IMR-90 (cell line): ENCODE results near the gene FCRLB. TPM values are rescaled to one million over a fixed set of nuclear protein-coding genes. Genes with fewer than 3 reads are reported as not detected.

ENCODE experiments used
- ATAC-seq: fragments of 200-7000 bp; cut with Tn5 transposase; 2 replicates; pipeline ENCODE4 v1.9.1; 2020; ENCODE audit warnings: low read depth, mild to moderate bottlenecking, moderate library complexity
- BruUV-seq: library from RNA; stranded (reverse); fragments of 400-500 nt; replicated peaks from 2 replicates; lab custom pipeline; 2021; lab: Mats Ljungman, UMichigan
- CTCF ChIA-PET: fragments of 300-600 bp; formaldehyde crosslinking; extraction: SDS; loops from one replicate; lab custom pipeline; 2021; ENCODE audit warnings: antibody characterized with exemption; lab: Yijun Ruan, JAX
- POLR2A ChIA-PET: fragments of 300-600 bp; sonication (Branson Sonifier 250); formaldehyde crosslinking; loops from one replicate; lab custom pipeline; 2022; ENCODE audit warnings: antibody characterized with exemption; ENCODE audit not compliant: unreplicated experiment; lab: Charles Lee
- DNase-seq: peaks from one replicate; pipeline ENCODE4 v3.0.0; 2013
- H2AFZ ChIP-seq: replicated peaks from 2 replicates; pipeline ENCODE3; 2013; ENCODE audit warnings: low read length, mild to moderate bottlenecking; ENCODE audit not compliant: poor library complexity
- H2AK5ac ChIP-seq: 2 replicates; pipeline ENCODE4 v1.6.1; 2013; ENCODE audit warnings: low read depth, low read length, inconsistent platforms
- H2AK9ac ChIP-seq: replicated peaks from 2 replicates; pipeline ENCODE3; 2013; ENCODE audit warnings: mild to moderate bottlenecking, low read depth, low read length, moderate library complexity; ENCODE audit not compliant: poor library complexity
- H2BK120ac ChIP-seq: 2 replicates; pipeline ENCODE4 v1.6.1; 2013; ENCODE audit warnings: low read depth, low read length, inconsistent platforms
- H2BK15ac ChIP-seq: 3 replicates; pipeline ENCODE4 v1.6.1; 2013; ENCODE audit warnings: low read depth, low read length, inconsistent platforms
- H2BK20ac ChIP-seq: 2 replicates; pipeline ENCODE4 v1.6.1; 2013; ENCODE audit warnings: low read depth, mild to moderate bottlenecking, inconsistent platforms, low read length, moderate library complexity
- H2BK5ac ChIP-seq: 2 replicates; pipeline ENCODE4 v1.6.1; 2013; ENCODE audit warnings: mild to moderate bottlenecking, low read depth, low read length, inconsistent platforms; ENCODE audit not compliant: poor library complexity, severe bottlenecking
- H3K14ac ChIP-seq: replicated peaks from 2 replicates; pipeline ENCODE4 v1.6.1; 2013; ENCODE audit warnings: low read depth, low read length, inconsistent platforms
- H3K18ac ChIP-seq: 2 replicates; pipeline ENCODE4 v1.6.1; 2013; ENCODE audit warnings: low read depth, low read length, control low read depth
- H3K23ac ChIP-seq: 2 replicates; pipeline ENCODE4 v1.6.1; 2013; ENCODE audit warnings: low read depth, low read length, inconsistent platforms
- H3K27ac ChIP-seq: 2 replicates; pipeline ENCODE4 v1.5.1; 2013; ENCODE audit warnings: mild to moderate bottlenecking, control low read depth, low read length; ENCODE audit not compliant: insufficient read depth
- H3K27me3 ChIP-seq: 2 replicates; pipeline ENCODE4 v1.6.1; 2013; ENCODE audit warnings: low read length; ENCODE audit not compliant: control insufficient read depth, insufficient read depth
- H3K36me3 ChIP-seq: 2 replicates; pipeline ENCODE4 v1.6.1; 2013; ENCODE audit warnings: low read length, mixed read lengths; ENCODE audit not compliant: control insufficient read depth, insufficient read depth
- H3K4ac ChIP-seq: 2 replicates; pipeline ENCODE4 v1.6.1; 2013; ENCODE audit warnings: low read depth, low read length, inconsistent platforms
- H3K4me1 ChIP-seq: 2 replicates; pipeline ENCODE4 v1.6.1; 2013; ENCODE audit warnings: low read length, mixed read lengths; ENCODE audit not compliant: control insufficient read depth, insufficient read depth
- H3K4me2 ChIP-seq: 2 replicates; pipeline ENCODE4 v1.6.1; 2013; ENCODE audit warnings: low read depth, mild to moderate bottlenecking, control low read depth, low read length, moderate library complexity
- H3K4me3 ChIP-seq: 2 replicates; pipeline ENCODE4 v1.5.1; 2013; ENCODE audit warnings: low read depth, mild to moderate bottlenecking, control low read depth, low read length, moderate library complexity; ENCODE audit not compliant: insufficient read depth
- H3K56ac ChIP-seq: 2 replicates; pipeline ENCODE4 v1.6.1; 2013; ENCODE audit warnings: low read length, inconsistent platforms; ENCODE audit not compliant: insufficient read depth; ENCODE audit errors: extremely low read depth
- H3K79me1 ChIP-seq, 2 experiments: 2 replicates each; pipeline ENCODE4 v1.6.1; 2013; ENCODE audit warnings: low read length in 2 of 2, inconsistent platforms in 1 of 2, low read depth in 1 of 2
- H3K9ac ChIP-seq: 2 replicates; pipeline ENCODE4 v1.6.1; 2013; ENCODE audit warnings: low read depth, low read length, control low read depth
- H3K9me1 ChIP-seq: 2 replicates; pipeline ENCODE4 v1.6.1; 2013; ENCODE audit warnings: low read length, inconsistent platforms; ENCODE audit not compliant: insufficient read depth
- H3K9me3 ChIP-seq: 2 replicates; pipeline ENCODE4 v1.6.1; 2013; ENCODE audit warnings: low read length; ENCODE audit not compliant: control insufficient read depth, insufficient read depth
- H4K20me1 ChIP-seq: 2 replicates; pipeline ENCODE4 v1.6.1; 2013; ENCODE audit warnings: low read length, inconsistent platforms; ENCODE audit not compliant: insufficient read depth
- H4K5ac ChIP-seq: 2 replicates; pipeline ENCODE4 v1.6.1; 2013; ENCODE audit warnings: mild to moderate bottlenecking, low read depth, low read length, control low read depth
- H4K8ac ChIP-seq, 2 experiments: 2 replicates each; pipeline ENCODE4 v1.6.1; 2013; ENCODE audit warnings: low read depth in 2 of 2, low read length in 2 of 2, control low read depth in 1 of 2, inconsistent platforms in 1 of 2
- H4K91ac ChIP-seq: 2 replicates; pipeline ENCODE4 v1.6.1; 2013; ENCODE audit warnings: low read depth, low read length, inconsistent platforms; ENCODE audit not compliant: insufficient read depth
- FOS ChIP-seq: fragments of 150-350 bp; IDR thresholded peaks from 2 replicates; pipeline ENCODE4 v1.6.1; 2016; ENCODE audit warnings: low read depth, low read length
- MAFK ChIP-seq: IDR thresholded peaks from 2 replicates; pipeline ENCODE4 v1.6.1; 2012; ENCODE audit warnings: low read depth, low read length, improper control_type of control experiment
- MXI1 ChIP-seq: IDR thresholded peaks from 2 replicates; pipeline ENCODE4 v1.6.1; 2012; ENCODE audit warnings: low read depth, mild to moderate bottlenecking, low read length, moderate library complexity, borderline replicate concordance
- NFE2L2 ChIP-seq: fragments of 150-350 bp; IDR thresholded peaks from 2 replicates; pipeline ENCODE4 v1.6.1; 2016; ENCODE audit warnings: low read depth, mild to moderate bottlenecking, low read length
- SMC3 ChIP-seq: fragments of 150-350 bp; IDR thresholded peaks from 2 replicates; pipeline ENCODE4 v1.6.1; 2016; ENCODE audit warnings: low read depth, mild to moderate bottlenecking, antibody characterized with exemption, low read length, moderate library complexity
- USF2 ChIP-seq: fragments of 150-350 bp; IDR thresholded peaks from 2 replicates; pipeline ENCODE4 v1.6.1; 2017; ENCODE audit warnings: mild to moderate bottlenecking, antibody characterized with exemption, low read length, low read depth
- WGBS, 2 experiments: methylation state at CpG; one replicate each; pipeline versions ENCODE4 v1.1.5 to v1.1.7; 2013; ENCODE audit warnings: missing lambda C conversion rate in 2 of 2; ENCODE audit not compliant: insufficient read length in 1 of 2; ENCODE audit errors: extremely low coverage in 2 of 2; 5-methylcytosine and 5-hydroxymethylcytosine counted together
- dilution Hi-C: fragments of 300-500 bp; cut with HindIII; formaldehyde crosslinking; loops from one replicate; pipeline ENCODE4 v1.14.3; 2018; ENCODE audit warnings: low sequenced_read_pairs; ENCODE audit not compliant: unreplicated experiment
- in situ Hi-C: fragments of 300-500 bp; cut with MboI; formaldehyde crosslinking; loops from 3 replicates; pipeline ENCODE4 v1.14.3; 2019; ENCODE audit warnings: low sequenced_read_pairs, inconsistent platforms, mixed read lengths
- intact Hi-C: fragments of 100-400 bp; cut with micrococcal nuclease; formaldehyde crosslinking; loops from 2 replicates; pipeline ENCODE4 v1.10.0; 2022
- polyA plus RNA-seq, 3 experiments: library from polyadenylated mRNA; depleted of rRNA; stranded (reverse); fragments of >200 nt; gene quantifications; 2 replicates each; pipeline ENCODE4 v1.2.3, GENCODE V29; 2012; ENCODE audit warnings: low replicate concordance in 1 of 3
- total RNA-seq: library from RNA; depleted of rRNA; stranded (reverse); fragments of >200 nt; gene quantifications from 2 replicates; pipeline ENCODE4 v1.2.3, GENCODE V29; 2012

The FCRLB gene
- total and polyA plus RNA-seq, 2 of the 4 experiments (the other 2 are of a cell fraction): 0.90 to 2.2 TPM

- H3K23ac ChIP-seq: no peak overlapping the region
- H3K27ac ChIP-seq: no peak overlapping the region
- H3K18ac ChIP-seq: no peak overlapping the region
- no peak for TF ChIP-seq MXI1
- no peak for TF ChIP-seq MAFK
- TF ChIP-seq USF2: no peak
- no peak for TF ChIP-seq FOS
- no peak for TF ChIP-seq NFE2L2
- no peak for TF ChIP-seq SMC3
- no TSS peak for BruUV-seq
- H3K9ac ChIP-seq: no peak overlapping the region
- H3K4me2 ChIP-seq: no peak overlapping the region
- intact Hi-C loops (loop anchor here (1.0 kb wide), 1 partner anchor 254 kb away; no protein-coding TSS in a partner anchor), dilution Hi-C loops (no loop called here), in situ Hi-C loops (loop anchor here (10.0 to 25.0 kb wide), 3 partner anchors 104 to 526 kb away; partner anchors contain the start of genes FCER1G and FCGR3B)
- H4K8ac ChIP-seq: no peak overlapping the region
- no peak overlapping the region for H3K4ac ChIP-seq
- H4K5ac ChIP-seq: no peak overlapping the region
- CTCF ChIA-PET: interaction anchor here (0.8 to 1.7 kb wide), 8 partner anchors 9 to 256 kb away, joined by 3 to 5 read pairs (median 3); no protein-coding TSS in a partner anchor
- no peaks in the 10 kb centered on the region for H3K27me3 ChIP-seq
- no peaks in the 10 kb centered on the region for H3K79me1 ChIP-seq
- H4K20me1 ChIP-seq: no peaks in the 10 kb centered on the region
- no peak overlapping the region for H3K14ac ChIP-seq
- H3K36me3 ChIP-seq: no peaks in the 10 kb centered on the region
- H3K56ac ChIP-seq: no peak overlapping the region
- peaks cover 5% of the 10 kb centered on the region for H3K9me1 ChIP-seq
- ATAC-seq: no peak
- no peak overlapping the region for H2BK15ac ChIP-seq
- DNase-seq: no peak
- no peak overlapping the region for H2BK5ac ChIP-seq
- no peak overlapping the region for H2AK9ac ChIP-seq
- H2AK5ac ChIP-seq: no peak overlapping the region
- H2BK120ac ChIP-seq: no peak overlapping the region
- no CpG with 5 or more reads among the region's 6 CpGs for WGBS, 2 experiments
- no peak overlapping the region for H2AFZ ChIP-seq
- no peak overlapping the region for H4K91ac ChIP-seq
- POLR2A ChIA-PET: no interaction called here
- peaks cover 7% of the 10 kb centered on the region for H3K4me1 ChIP-seq
- H3K9me3 ChIP-seq: no peaks in the 10 kb centered on the region
- H3K4me3 ChIP-seq: no peak overlapping the region
- H2BK20ac ChIP-seq: no peak overlapping the region
Measured at GRCh38 chr1:161740921-161741320, 19.6 kb downstream of the FCRLB start.
